Fibroblast of skin of abdomen (primary cell): ENCODE measurements around the gene ACP1.

ENCODE experiments used
- DNase-seq: peaks from one replicate; pipeline ENCODE4 v3.0.0-alpha.2; 2013

Gene ACP1

GRCh38 chr2:255195-255594 is 9.6 kb upstream of the ACP1 start:
- DNase-seq, result no peak

DNA sequence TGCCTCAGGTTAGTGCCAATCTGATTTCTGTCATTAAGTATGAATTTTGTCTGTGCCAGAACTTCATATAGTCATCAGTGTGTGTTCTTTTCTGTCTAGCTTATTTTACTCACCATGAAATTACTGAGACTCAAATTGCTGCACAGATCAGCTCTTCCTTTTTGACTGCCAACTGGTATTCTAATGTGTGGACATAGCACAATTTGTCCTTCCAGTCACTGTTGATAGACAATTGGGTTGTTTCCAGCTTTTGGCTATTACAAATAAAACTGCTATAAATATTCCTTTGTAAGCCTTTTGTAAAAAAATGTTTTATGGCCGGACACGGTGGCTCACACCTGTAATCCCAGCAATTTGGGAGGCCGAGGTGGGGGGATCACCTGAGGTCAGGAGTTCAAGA is 8.7 kb upstream of the ACP1 start:
- no peak for DNase-seq

DNA sequence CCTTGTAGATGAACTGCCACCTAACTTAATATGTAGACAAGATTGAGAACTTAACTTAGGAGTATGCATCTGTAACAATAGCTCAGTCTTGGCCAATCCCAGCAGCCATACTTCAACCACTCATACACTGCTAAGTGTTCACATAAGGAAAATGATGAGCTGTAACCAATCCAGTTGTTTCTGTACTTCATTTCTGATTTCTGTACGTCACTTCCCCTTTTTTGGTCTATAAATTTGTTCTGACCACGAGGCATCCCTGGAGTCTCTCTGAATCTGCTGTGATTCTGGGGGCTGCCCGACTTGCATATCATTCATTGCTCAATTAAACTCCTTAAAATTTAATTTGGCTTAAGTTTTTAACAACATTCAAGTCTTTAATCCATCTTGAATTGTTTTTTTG is 7.3 kb upstream of the ACP1 start:
- no peak for DNase-seq

GRCh38 chr2:257842-258241 is 6.9 kb upstream of the ACP1 start:
- no peak for DNase-seq

GRCh38 chr2:258933-259332 is 5.8 kb upstream of the ACP1 start:
- no peak for DNase-seq

- DNase-seq, result no peak
These were observed 4.9 kb upstream of the ACP1 start for GRCh38 chr2:259789-260331.

- no peak for DNase-seq
These were observed 4.1 kb upstream of the ACP1 start for GRCh38 chr2:260507-261161.

- DNase-seq, result no peak
These were observed 2.6 kb upstream of the ACP1 start for GRCh38 chr2:262117-262516.

DNA sequence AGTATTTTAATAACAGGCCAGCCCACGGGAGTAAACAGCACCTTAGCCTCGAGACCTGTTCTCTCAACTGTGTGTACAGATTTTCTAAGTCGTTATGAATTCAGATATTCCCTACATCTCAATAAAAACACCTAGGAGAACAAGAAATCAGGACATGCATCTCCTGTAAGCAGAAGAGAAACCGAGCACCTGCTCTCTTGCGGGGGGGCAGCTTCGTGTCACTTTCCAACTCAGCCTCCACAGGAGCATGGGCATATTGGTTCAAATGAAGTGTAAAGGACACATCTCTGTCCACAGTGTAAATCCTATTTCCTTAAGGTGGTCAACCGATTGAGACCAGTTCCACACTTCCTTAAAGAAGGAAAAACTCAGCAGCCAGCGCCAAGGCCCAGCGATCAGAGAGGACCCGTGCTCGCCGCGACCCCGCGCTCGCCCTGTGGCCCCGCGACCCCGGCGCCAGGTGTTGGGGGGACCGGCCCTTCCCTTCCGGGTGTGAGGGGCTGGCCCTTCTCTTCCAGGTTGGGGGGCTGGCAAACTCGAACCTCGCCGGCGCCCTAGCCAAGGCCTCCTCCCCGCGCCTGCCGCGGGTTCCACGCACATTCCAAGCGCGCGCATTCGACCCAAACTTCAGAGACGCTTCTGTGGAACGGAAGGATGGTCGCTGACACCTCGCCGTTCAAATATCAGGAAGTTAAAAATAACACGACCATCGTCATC is 1.6 kb upstream of the ACP1 start:
- DNase-seq, result no peak

- no peak for DNase-seq
These were observed 814 bp upstream of the ACP1 start, which contains the start of gene SH3YL1 for GRCh38 chr2:263774-264492. Gene SH3YL1, minus strand, starts transcription at chr2:264032. Its CDS starts 48 bp downstream, at chr2:263984.

GRCh38 chr2:268323-268722 is 3.6 kb downstream of the ACP1 start:
- DNase-seq, result no peak

DNA sequence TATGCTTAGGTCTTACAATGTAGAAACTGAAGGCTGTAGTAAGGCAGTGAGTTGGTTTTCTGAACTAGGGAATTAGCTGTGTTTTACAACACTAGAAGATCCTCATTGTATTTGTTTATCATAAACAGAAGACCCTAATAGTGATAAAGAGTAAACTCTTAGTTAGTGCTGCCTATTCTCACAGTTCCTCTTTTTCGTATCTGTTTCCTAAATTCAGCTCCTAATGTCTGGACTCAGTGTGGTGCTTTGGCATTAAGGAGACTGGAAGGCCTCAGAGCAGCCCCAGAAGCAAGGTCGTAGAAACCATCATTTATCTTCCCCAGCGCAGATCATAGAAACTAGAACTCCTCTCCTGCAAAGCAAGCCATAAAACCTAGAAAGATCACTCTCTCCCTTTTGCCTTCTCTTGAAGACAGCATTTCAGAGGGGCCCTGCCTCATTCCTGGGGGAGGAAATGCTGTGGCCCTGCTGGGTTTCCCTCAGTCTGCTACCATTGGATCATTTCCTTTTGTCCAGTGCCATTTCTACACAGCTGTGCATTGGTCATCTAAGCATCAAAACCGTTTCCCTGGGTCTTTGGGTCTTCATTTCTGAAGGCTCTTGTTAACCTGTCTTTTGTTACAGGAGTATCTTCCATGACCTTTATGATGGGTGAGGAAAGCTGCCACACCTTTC is 4.7 kb downstream of the ACP1 start:
- no peak for DNase-seq

GRCh38 chr2:270861-271260 is 6.1 kb downstream of the ACP1 start:
- no peak for DNase-seq

DNA sequence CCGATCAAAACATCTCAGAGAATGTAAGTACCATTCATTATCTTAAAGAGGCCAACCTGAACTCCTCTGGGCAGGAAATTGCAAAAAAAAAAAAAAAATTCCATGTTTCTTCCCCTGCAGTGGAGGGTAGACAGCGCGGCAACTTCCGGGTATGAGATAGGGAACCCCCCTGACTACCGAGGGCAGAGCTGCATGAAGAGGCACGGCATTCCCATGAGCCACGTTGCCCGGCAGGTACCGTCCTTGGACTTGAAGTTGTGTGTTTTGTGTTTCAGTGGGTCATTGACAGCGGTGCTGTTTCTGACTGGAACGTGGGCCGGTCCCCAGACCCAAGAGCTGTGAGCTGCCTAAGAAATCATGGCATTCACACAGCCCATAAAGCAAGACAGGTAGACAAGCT is 7.2 kb downstream of the ACP1 start:
- DNase-seq, result no peak

DNA sequence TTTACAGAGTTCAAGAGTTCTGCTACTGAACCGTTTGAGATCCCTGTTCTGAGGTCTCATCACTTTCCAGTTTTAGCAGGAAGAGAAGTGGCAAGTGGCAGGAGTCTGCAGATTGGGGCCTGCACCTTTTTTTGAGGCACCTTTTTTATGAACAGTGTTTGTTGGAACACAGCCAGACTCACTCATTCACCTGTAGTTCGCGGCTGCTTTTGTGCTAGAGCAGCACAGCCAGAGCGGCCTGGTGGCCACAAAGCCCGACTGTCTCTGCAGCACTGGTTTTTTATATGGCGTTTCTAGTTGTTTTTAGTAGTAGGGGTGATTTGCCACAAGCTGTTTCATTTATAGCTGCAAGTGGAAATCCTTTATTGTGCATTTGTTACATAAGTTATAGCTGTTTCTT is 8.6 kb downstream of the ACP1 start:
- no peak for DNase-seq

DNA sequence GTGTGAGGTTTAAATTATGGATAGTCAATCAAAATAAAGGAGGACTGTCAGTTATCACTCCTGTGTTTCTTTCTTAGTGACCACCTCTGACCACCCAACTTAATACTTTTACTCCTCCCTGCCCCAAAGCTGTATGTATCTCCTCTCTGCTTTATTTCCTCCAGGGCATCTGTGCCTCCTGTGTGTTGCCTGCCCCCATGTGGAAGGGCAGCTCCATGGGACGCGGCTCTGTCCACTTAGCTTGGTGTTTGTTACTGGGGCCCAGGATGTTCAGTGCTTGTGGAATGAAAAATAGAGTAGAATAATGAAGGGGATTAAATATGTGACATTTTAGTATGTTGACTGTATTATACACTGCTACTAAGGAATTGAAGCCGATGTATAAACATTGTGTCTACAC is 9.8 kb downstream of the ACP1 start:
- DNase-seq, result no peak

DNA sequence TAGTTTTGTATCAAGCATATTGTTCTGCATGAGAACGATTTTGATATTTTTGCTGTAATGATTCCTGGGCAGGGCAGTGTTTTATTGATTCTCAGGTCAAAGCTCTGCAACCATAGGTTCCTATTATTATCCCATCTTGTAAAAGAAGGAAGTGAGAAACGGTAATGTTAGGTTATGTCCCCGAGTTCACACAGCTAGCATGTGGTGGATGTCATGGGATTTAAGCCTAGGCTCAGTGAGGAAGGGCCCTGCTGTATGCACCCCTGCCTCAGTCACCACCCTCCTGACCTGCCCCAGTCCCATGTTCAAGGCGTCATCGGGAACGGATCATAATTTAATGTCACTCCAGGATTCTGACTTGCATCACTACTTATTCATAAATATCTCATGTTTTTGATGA is 10.7 kb downstream of the ACP1 start:
- no peak for DNase-seq

DNA sequence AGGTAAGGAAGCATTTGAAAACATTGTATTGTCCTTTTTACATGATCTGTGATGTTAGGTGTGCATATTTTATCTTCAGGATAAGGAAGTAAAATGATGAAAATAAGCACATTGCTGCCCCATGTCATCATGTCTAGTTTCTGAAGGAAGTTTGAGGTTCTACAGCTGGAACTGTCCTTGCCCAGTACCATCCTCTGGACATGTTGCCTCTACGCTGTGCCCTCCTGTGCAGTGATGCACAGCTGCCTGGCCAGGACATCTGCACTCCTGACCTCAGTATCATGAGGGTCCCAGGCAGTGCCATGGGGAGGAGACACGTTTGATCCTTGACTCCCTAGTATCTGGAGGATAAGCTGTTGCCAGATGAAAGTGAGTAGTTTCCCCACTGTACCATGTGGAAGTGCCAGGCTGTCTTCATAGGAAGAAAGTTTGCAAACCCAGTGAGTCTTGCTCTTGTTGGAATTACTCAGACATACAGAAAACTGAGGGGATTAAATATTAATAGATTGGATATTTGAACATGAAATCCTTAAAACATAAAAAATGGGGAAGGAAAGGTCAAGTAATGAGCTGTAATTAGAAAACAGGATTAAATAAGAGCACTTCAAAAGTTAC is 13.7 kb downstream of the ACP1 start:
- DNase-seq, result no peak

- no peak for DNase-seq
These were observed 14.2 kb downstream of the ACP1 start for GRCh38 chr2:278927-279320.

DNA sequence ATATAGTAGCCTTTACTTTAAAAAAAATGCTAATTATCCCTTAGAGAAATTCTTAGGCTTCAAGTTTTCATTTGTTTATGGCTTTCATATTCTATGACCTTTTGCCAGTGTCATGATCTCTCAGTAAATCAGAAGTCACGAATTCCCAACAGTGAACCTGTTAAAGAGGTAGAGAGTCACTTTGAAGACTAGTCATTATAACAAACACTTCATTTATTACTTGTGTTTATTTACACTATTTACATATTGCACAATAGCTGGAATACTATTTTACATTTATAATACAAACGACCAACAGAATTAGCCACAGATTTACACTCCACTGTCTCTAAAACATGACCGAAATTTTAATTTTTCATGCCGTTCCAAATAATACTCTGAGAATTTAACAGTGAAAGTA is 14.6 kb downstream of the ACP1 start:
- DNase-seq, result no peak

DNA sequence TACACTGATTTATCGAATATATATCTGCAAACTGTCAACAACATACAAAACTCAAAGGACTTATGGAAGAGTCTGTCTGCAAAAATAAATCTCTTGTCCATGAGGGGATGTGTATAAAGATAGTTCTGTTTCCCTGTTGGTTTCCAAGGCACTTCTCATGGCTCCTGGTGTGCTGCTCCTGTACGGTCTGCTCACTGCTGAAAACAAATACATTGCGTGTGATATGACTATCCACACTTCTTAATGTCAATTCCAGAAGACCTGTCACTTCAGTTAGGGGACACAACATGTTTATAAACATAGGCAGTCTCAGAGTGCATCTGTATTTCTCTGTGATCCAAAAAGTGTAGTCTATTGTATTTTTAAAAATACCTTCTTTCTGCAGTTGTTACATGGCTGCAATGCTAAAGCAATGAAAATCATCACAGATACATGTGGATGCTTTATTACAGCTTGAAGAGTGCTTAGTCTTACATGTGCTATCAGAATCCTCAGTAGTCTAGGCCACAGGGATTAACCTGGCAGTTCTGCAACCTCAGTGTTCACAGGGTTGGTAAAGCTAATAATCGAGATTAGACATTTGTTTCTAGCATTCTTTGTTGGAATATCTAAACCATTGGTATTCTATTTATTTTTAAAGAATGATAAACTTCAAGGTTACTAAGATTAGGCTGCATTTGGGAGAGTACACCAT is 15.4 kb downstream of the ACP1 start:
- DNase-seq, result no peak

DNA sequence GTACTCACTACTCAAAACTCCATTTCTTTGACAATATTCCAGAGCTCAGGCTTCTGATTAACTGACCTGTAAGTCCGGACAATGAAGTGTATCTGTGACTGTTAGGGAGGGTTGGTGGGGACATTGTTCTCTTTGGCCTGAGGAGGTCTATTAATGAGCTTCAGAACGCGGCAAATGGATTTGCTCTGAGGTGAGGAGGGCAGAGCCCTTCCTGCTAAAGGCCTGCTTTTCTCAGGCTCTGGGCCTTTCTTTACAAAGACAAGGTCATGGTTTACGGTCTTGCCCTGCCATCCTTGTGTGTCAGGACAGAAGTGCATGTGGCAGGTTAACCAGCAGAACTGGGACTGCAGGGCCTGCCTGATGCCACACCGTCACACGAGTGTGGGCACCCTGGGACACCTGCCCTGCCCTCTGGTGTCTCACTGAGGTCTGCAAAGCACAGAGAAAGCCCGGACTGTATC is 15.9 kb downstream of the ACP1 start:
- no peak for DNase-seq
